Aorta (tissue), 5 donors: Measurements from ENCODE around the gene ETHE1. TPM values are rescaled to one million over a fixed set of nuclear protein-coding genes. Genes with fewer than 3 reads are reported as not detected.

Source experiments
- ATAC-seq: fragments of 200-7000 bp; cut with Tn5 transposase; one replicate; pipeline ENCODE4 v1.9.1; 2022; ENCODE audit warnings: moderate library complexity; ENCODE audit not compliant: low FRiP score
- DNase-seq, 2 donors: peaks; one replicate each; pipeline ENCODE4 v3.0.0-alpha.2; 2020
- H3K27ac ChIP-seq, 2 donors: one replicate each; pipeline ENCODE4 v1.5.1; 2013; ENCODE audit warnings: low read length in 2 of 2, mild to moderate bottlenecking in 2 of 2, moderate library complexity in 2 of 2, control low read depth in 1 of 2, inconsistent platforms in 1 of 2, low read depth in 1 of 2
- H3K27me3 ChIP-seq, 2 donors: one replicate each; pipeline ENCODE4 v1.6.1; 2013; ENCODE audit warnings: control low read depth in 1 of 2, low read length in 1 of 2, mild to moderate bottlenecking in 1 of 2, moderate library complexity in 1 of 2; ENCODE audit not compliant: insufficient read depth in 2 of 2, control insufficient read depth in 1 of 2
- H3K36me3 ChIP-seq, 2 donors: one replicate each; pipeline ENCODE4 v1.6.1; 2013; ENCODE audit warnings: control low read depth in 1 of 2, low read length in 1 of 2, mild to moderate bottlenecking in 1 of 2; ENCODE audit not compliant: insufficient read depth in 2 of 2, control insufficient read depth in 1 of 2
- H3K4me1 ChIP-seq, 2 donors: one replicate each; pipeline ENCODE4 v1.6.1; 2013; ENCODE audit warnings: low read length in 2 of 2, control low read depth in 1 of 2, mild to moderate bottlenecking in 1 of 2, moderate library complexity in 1 of 2; ENCODE audit not compliant: insufficient read depth in 2 of 2, control insufficient read depth in 1 of 2
- H3K4me3 ChIP-seq, 2 donors: one replicate each; pipeline ENCODE4 v1.5.1; 2013; ENCODE audit warnings: low read length in 2 of 2, control low read depth in 1 of 2, mild to moderate bottlenecking in 1 of 2
- H3K9me3 ChIP-seq: one replicate; pipeline ENCODE4 v1.6.1; 2013; ENCODE audit warnings: mild to moderate bottlenecking, low read length; ENCODE audit not compliant: control insufficient read depth
- WGBS, 2 donors: extraction: QIAGEN DNeasy Blood & Tissue Kit; methylation state at CpG; one replicate each; pipeline ENCODE4 v1.1.7; 2013; 5-methylcytosine and 5-hydroxymethylcytosine counted together
- intact Hi-C, 2 donors: fragments of 100-400 bp; cut with DNase I; formaldehyde crosslinking; loops; one replicate each; pipeline versions ENCODE4 v1.14.2 to v1.15.0; 2022
- polyA plus RNA-seq, 2 donors: library from polyadenylated mRNA; stranded (reverse); fragments of 200-250 nt; gene quantifications; one replicate each; pipeline ENCODE4 v1.2.3, GENCODE V29; 2013
- total RNA-seq, 2 donors: library from RNA; stranded (reverse); fragmentation: NEBNext Ultra II Directional; extraction: Animal tissue kit (Norgen Biotek cat#: 25700); gene quantifications; one replicate each; pipeline ENCODE4 v1.2.1, GENCODE V29; 2021
- donor health status: healthy with polysubstance abuse.
- donor health status: Bipolar disorder and iron deficiency.
- donor health status: DM: no; HTN: no; CAD: no.
- donor health status: DM: no; HTN: no; CAD: no.
- donor health status: DM: yes; HTN: yes; CAD: no.

ETHE1 gene
- total and polyA plus RNA-seq, 4 donors, result 21.7 to 47.1 (median 37.5) TPM

GRCh38 chr19:43504426-43505185 is 22.4 kb downstream of the ETHE1 start, which contains the start of gene PHLDB3:
Gene PHLDB3 (minus strand): TSS chr19:43504746. CDS start chr19:43504118, 628 bp downstream.
- Histone ChIP-seq H3K4me3 (peak within 1 kb of the TSS; percentile 53 to 84), H3K27ac (peak within 1 kb of the TSS in 1 of 2 donors; percentile 69), H3K4me1 (no peaks in the 10 kb centered on the region), H3K36me3 (peaks cover 1 to 2% of the 10 kb centered on the region in 2 donors), H3K27me3 (no peaks in the 10 kb centered on the region), H3K9me3 (no peaks in the 10 kb centered on the region)
- intact Hi-C loops, result loop anchor here (1.0 to 5.0 kb wide), 2 partner anchors 41 to 42 kb away; no protein-coding TSS in a partner anchor
- DNase-seq (peak in 1 of 2 donors; percentile 85), ATAC-seq (peak; percentile 71)
- WGBS, 2 donors, result 3% methylated on average over 36 to 42 of the region's 42 CpGs

- Histone ChIP-seq H3K4me1 (no peaks in the 10 kb centered on the region), H3K4me3 (peak overlapping the region; percentile 53 to 84), H3K27me3 (no peaks in the 10 kb centered on the region), H3K9me3 (no peaks in the 10 kb centered on the region), H3K27ac (peak overlapping the region in 1 of 2 donors; percentile 69), H3K36me3 (peaks cover 1 to 2% of the 10 kb centered on the region in 2 donors)
- DNase-seq (peak; percentile 98 to 100), ATAC-seq (peak; percentile 99)
- 1 to 2% methylated on average over 57 to 64 of the region's 64 CpGs for WGBS, 2 donors
- intact Hi-C loops, result loop anchor here (1.0 to 5.0 kb wide), 2 partner anchors 40 to 41 kb away; no protein-coding TSS in a partner anchor
These were observed 23.2 kb downstream of the ETHE1 start for GRCh38 chr19:43503501-43504425.

- H3K4me1 ChIP-seq, result no peaks in the 10 kb centered on the region
- DNase-seq, result no peak
- H3K27me3 ChIP-seq, result no peaks in the 10 kb centered on the region
- H3K9me3 ChIP-seq, result no peaks in the 10 kb centered on the region
- intact Hi-C loops, result loop anchor here in 1 of 2 donors (5.0 kb wide), 1 partner anchor 40 kb away; no protein-coding TSS in a partner anchor
- WGBS, 2 donors, result 84 to 87% methylated on average over 22 to 23 of the region's 23 CpGs
- H3K36me3 ChIP-seq, result no peaks in the 10 kb centered on the region
- no peak overlapping the region for H3K27ac ChIP-seq
- ATAC-seq, result no peak
- no peak overlapping the region for H3K4me3 ChIP-seq
These were observed 24.5 kb downstream of the ETHE1 start for GRCh38 chr19:43502419-43502976.

- Histone ChIP-seq H3K27ac (no peak overlapping the region), H3K36me3 (no peaks in the 10 kb centered on the region), H3K4me1 (no peaks in the 10 kb centered on the region), H3K4me3 (no peak overlapping the region), H3K9me3 (no peaks in the 10 kb centered on the region), H3K27me3 (no peaks in the 10 kb centered on the region)
- 70 to 79% methylated on average over 41 to 43 of the region's 43 CpGs for WGBS, 2 donors
- intact Hi-C loops, result loop anchor here in 1 of 2 donors (2.0 to 5.0 kb wide), 2 partner anchors 23 to 40 kb away; no protein-coding TSS in a partner anchor
- ATAC-seq (no peak), DNase-seq (no peak)
These were observed 25.2 kb downstream of the ETHE1 start for GRCh38 chr19:43501661-43502418.

GRCh38 chr19:43499042-43499441 is 28.0 kb downstream of the ETHE1 start:
- peaks cover 0 to 2% of the 10 kb centered on the region in 2 donors for H3K36me3 ChIP-seq
- ATAC-seq (no peak), DNase-seq (no peak)
- intact Hi-C loops, result no loop called here
- no peak overlapping the region for H3K4me3 ChIP-seq
- H3K27me3 ChIP-seq, result no peaks in the 10 kb centered on the region
- no peaks in the 10 kb centered on the region for H3K4me1 ChIP-seq
- 83 to 90% methylated on average over 3 of the region's 3 CpGs for WGBS, 2 donors
- no peaks in the 10 kb centered on the region for H3K9me3 ChIP-seq
- H3K27ac ChIP-seq, result no peak overlapping the region

- Histone ChIP-seq H3K27ac (no peak overlapping the region), H3K4me1 (no peaks in the 10 kb centered on the region), H3K4me3 (no peak overlapping the region), H3K27me3 (no peaks in the 10 kb centered on the region), H3K9me3 (no peaks in the 10 kb centered on the region), H3K36me3 (peaks cover 0 to 2% of the 10 kb centered on the region in 2 donors)
- intact Hi-C loops, result no loop called here
- ATAC-seq, result no peak
- DNase-seq, result no peak
- 59 to 60% methylated on average over 5 of the region's 5 CpGs for WGBS, 2 donors
These were observed 28.7 kb downstream of the ETHE1 start for GRCh38 chr19:43498233-43498842.

GRCh38 chr19:43496960-43497359 is 30.0 kb downstream of the ETHE1 start:
- intact Hi-C loops, result no loop called here
- WGBS, 2 donors, result 93 to 95% methylated on average over 7 of the region's 7 CpGs
- DNase-seq (no peak), ATAC-seq (no peak)
- Histone ChIP-seq H3K36me3 (peaks cover 0 to 2% of the 10 kb centered on the region in 2 donors), H3K4me1 (no peaks in the 10 kb centered on the region), H3K4me3 (no peak overlapping the region), H3K27ac (no peak overlapping the region), H3K27me3 (no peaks in the 10 kb centered on the region), H3K9me3 (no peaks in the 10 kb centered on the region)
